T-helper 17 cell (primary cell): ENCODE results near the gene P2RX7. TPM values are rescaled to one million over a fixed set of nuclear protein-coding genes. Genes with fewer than 3 reads are reported as not detected.
A peak's percentile ranks its signal among the peaks of the same experiment; 100 is the strongest.
"Not testable (repeated sequence)": the region's sequence is repeated elsewhere in the genome, so short reads cannot be mapped to it uniquely, and the experiment has no call there.

Experiments used
- ATAC-seq: fragments of 150-1000 bp; cut with Tn5 transposase; 2 replicates; pipeline ENCODE4 v1.10.0; 2021; ENCODE audit warnings: mild to moderate bottlenecking, moderate library complexity
- DNase-seq, 3 donors: peaks; one replicate each; pipeline versions ENCODE4 v3.0.0 to v3.0.0-alpha.2; 2020 to 2021
- H3K9me3 ChIP-seq: one replicate; pipeline ENCODE4 v1.7.0; 2013; ENCODE audit warnings: low read length, mild to moderate bottlenecking; ENCODE audit not compliant: control insufficient read depth, poor library complexity, severe bottlenecking
- H3K27ac Mint-ChIP-seq: one replicate; pipeline ENCODE4 v1.8.0; 2022; ENCODE audit warnings: mild to moderate bottlenecking, moderate library complexity, mixed read lengths
- H3K27me3 Mint-ChIP-seq: one replicate; pipeline ENCODE4 v1.8.0; 2022; ENCODE audit warnings: mixed read lengths
- H3K36me3 Mint-ChIP-seq: one replicate; pipeline ENCODE4 v1.8.0; 2022; ENCODE audit warnings: low read depth, mixed read lengths
- H3K4me1 Mint-ChIP-seq: one replicate; pipeline ENCODE4 v1.8.0; 2022; ENCODE audit warnings: mild to moderate bottlenecking, mixed read lengths
- H3K4me3 Mint-ChIP-seq: one replicate; pipeline ENCODE4 v1.8.0; 2022; ENCODE audit warnings: mild to moderate bottlenecking, moderate library complexity, mixed read lengths
- total RNA-seq, 4 donors: library from RNA in 2 of 4; stranded (reverse) in 2 of 4; gene quantifications; one replicate each; pipeline ENCODE4 v1.2.3 and lab custom pipeline; 2022 to 2026

P2RX7 gene
- total RNA-seq, 2 donors from 2014 or later: 6.3 to 10.4 TPM

DNA sequence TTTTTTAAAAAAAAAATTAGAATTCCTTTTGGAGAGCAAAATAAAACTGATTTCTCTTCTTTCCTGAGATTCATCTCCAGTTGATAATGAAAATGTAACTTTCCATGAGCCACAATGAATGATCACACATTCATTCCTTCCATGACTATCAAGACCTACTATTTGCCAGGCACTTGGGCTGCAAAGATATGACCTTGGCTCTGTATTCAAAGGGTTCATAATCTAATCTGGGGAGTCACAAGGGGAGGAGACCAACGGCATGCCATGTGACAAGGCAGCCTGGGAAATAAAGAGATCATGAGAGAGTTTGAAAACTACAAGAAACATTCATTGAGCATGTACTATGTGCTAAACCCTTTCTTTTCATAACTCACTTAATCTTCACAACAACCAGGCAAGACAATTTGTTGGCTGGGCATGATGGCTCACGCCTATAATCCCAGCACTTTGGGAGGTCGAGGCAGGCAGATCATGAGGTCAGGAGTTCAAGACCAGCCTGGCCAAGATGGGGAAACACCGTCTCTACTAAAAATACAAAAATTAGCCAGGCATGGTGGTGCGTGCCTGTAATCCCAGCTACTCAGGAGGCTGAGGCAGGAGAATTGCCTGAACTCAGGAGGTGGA, 26.2 kb downstream of the P2RX7 start:
- H3K9me3 ChIP-seq, H3K4me1 Mint-ChIP-seq, H3K27ac Mint-ChIP-seq, H3K4me3 Mint-ChIP-seq, ATAC-seq, DNase-seq, H3K27me3 Mint-ChIP-seq, H3K36me3 Mint-ChIP-seq: not testable (repeated sequence)

DNA sequence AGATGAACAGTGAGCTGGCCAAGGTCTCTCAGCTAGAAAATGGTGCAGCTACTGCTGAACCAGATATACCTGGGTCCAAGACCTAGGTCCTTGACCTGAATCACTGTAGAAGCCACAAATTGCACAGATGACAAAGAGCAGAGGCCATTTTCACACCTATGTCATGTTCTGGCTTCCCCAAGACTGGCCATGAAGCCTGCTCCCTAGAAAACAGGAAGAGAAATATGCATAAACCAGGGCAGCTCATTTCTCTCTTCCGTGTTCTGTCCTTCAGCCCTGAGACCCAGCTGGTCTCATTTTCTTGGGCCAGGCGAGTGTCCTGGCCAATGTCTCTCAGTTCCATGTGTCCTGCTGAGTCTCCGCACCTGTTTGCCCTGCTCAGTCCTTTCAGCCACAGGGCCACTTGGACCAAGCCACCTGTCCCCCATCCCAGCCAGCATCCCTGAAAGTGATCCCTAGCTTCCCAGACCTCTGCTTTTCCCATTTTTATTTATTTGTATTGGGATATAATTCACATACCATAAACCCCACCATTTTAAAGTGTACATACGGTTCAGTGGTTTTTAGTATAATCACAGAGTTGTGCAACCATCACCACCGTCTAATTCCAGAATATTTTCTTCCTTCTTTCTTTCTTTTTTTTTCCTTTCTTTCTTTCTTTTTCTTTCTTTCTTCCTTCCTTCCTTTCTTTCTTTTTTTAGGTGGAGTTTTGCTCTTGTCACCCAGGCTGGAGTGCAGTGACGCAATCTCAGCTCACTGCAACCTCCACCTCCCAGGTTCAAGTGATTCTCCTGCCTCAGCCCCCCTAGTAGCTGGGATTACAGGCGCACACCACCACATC, 27.0 kb downstream of the P2RX7 start:
- Mint-ChIP-seq H3K27me3 (no peaks in the 10 kb centered on the region), H3K27ac (no peak overlapping the region), H3K4me1 (peaks cover 2% of the 10 kb centered on the region), H3K36me3 (no peaks in the 10 kb centered on the region), H3K4me3 (no peak overlapping the region)
- ATAC-seq (no peak), DNase-seq (no peak)
- H3K9me3 ChIP-seq: no peaks in the 10 kb centered on the region

DNA sequence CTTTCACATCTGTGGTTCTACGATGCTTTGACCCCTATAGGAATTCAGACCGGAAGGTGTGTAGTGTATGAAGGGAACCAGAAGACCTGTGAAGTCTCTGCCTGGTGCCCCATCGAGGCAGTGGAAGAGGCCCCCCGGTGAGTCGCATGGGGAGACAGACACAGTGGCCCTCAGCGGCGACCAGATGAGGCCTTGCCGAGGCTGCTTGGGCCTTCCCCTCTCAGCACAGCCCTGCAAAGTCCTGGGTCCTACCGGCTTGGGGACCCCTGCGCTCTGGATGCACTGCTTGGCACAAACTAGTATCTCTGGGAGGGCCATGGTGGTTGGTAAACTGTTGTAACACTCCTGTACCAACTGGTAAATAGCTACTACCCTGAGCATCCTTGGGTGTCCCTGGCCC, 29.7 kb downstream of the P2RX7 start:
- H3K27ac Mint-ChIP-seq: no peak overlapping the region
- no peaks in the 10 kb centered on the region for H3K36me3 Mint-ChIP-seq
- no peak overlapping the region for H3K4me3 Mint-ChIP-seq

DNA sequence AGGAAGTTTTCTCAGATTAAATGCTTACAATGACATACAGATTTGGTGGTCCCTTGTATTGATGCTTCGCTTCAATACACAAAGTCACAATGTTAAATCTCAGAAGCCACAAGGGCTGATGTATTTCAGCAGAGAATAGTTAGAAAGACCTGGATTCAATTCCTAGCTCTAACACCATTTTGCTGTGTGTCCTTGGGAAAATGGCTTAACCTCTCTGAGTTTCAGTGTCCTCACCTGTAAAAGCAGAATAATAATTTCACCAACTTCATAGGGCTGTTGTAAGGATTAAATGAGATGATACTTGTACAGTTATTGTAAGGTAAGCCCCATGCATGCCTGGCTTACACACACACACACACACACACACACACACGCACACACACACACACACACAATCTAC, 30.3 kb downstream of the P2RX7 start:
- no peak for ATAC-seq
- no peaks in the 10 kb centered on the region for H3K4me1 Mint-ChIP-seq
- no peaks in the 10 kb centered on the region for H3K36me3 Mint-ChIP-seq
- no peaks in the 10 kb centered on the region for H3K27me3 Mint-ChIP-seq
- H3K27ac Mint-ChIP-seq: no peak overlapping the region
- no peaks in the 10 kb centered on the region for H3K9me3 ChIP-seq
- H3K4me3 Mint-ChIP-seq: no peak overlapping the region
- no peak for DNase-seq

More for the DNA sequence above, 29.7 kb downstream of the P2RX7 start:
- ATAC-seq (no peak), DNase-seq (no peak)
- no peaks in the 10 kb centered on the region for H3K27me3 Mint-ChIP-seq
- no peaks in the 10 kb centered on the region for H3K4me1 Mint-ChIP-seq
- no peaks in the 10 kb centered on the region for H3K9me3 ChIP-seq

DNA sequence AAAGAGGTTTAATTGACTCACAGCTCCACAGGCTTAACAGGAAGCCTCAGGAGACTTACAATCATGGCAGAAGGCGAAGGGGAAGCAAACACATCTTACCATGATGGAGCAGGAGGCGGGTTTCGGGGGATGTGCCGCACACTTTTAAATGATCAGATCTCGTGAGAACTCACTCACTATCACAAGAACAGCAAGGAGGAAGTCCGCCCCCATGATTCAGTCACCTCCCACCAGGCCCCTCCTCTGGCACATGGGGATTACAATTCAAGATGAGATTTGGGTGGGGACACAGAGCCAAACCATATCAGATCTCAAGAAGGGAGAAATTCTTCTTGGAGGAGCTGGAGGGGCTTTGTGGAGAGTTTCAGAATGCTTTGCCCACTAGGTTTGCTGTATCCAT, 32.2 kb downstream of the P2RX7 start:
- H3K27ac Mint-ChIP-seq, H3K27me3 Mint-ChIP-seq, H3K4me3 Mint-ChIP-seq, H3K36me3 Mint-ChIP-seq, H3K9me3 ChIP-seq, ATAC-seq, H3K4me1 Mint-ChIP-seq, DNase-seq: not testable (repeated sequence)

DNA sequence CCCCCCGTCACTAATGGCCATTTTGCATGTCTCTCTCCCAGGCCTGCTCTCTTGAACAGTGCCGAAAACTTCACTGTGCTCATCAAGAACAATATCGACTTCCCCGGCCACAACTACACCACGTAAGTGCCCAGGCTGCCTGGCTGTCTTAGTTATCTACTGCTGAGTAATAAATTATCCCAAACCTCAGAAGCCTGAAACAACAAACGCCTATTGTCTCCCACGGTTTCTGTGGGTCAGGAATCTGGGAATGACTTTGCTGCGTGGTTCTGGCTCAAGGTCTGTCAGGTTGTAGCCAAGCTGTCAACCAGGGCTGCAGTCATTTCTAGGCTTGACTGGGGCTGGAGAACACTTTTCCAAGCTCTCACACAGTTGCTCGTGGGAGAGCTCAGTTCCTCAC, 32.6 kb downstream of the P2RX7 start:
- Mint-ChIP-seq H3K4me3 (no peak overlapping the region), H3K27me3 (no peaks in the 10 kb centered on the region), H3K27ac (no peak overlapping the region), H3K36me3 (no peaks in the 10 kb centered on the region), H3K4me1 (peaks cover 2% of the 10 kb centered on the region)
- DNase-seq: no peak
- H3K9me3 ChIP-seq: no peaks in the 10 kb centered on the region
- no peak for ATAC-seq

DNA sequence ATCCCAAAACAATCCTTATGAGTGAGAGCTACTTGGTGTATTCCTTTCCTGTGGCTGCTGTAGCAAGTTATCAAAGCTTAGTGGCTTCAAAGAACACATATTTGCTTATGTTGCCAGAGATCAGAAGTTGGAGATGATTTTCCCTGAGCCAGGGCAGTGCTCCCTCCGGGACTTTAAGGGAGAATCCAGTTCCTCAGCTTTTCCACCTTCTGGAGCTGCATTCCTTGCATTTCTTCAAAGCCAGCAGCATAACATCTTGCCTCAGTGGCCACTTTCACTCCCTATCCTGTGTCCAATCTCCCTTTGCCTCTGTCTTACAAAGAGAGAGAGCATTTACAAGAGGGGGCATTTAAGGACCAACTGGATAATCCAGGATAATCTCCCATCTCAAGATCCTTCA, 33.7 kb downstream of the P2RX7 start:
- no peak overlapping the region for H3K4me3 Mint-ChIP-seq
- ATAC-seq (no peak), DNase-seq (no peak)
- H3K36me3 Mint-ChIP-seq: no peaks in the 10 kb centered on the region
- H3K27ac Mint-ChIP-seq: no peak overlapping the region
- no peaks in the 10 kb centered on the region for H3K9me3 ChIP-seq
- H3K4me1 Mint-ChIP-seq: peaks cover 2% of the 10 kb centered on the region
- H3K27me3 Mint-ChIP-seq: no peaks in the 10 kb centered on the region

DNA sequence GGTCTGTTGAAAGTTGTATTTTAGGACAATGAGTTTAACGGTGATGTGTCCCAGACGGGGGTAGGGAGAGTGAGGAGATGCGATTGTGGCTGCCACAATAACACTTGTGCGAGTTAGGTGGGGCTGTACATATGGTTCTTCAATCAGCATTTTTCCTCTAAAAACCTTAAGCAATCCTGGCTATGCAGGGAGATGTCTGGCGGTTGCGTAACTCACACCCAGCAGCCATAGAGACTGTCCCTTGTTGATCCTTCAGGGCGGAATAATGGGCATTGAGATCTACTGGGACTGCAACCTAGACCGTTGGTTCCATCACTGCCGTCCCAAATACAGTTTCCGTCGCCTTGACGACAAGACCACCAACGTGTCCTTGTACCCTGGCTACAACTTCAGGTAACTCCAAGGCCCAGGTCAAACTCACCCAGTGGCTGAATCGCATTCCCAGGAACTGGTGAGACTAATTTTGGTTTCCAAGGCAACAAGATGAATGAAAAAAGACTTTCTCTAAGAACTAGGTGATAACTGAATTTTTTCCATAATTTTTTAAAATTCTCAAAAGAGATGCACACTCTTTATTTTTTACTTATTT, 34.6 kb downstream of the P2RX7 start:
- no peaks in the 10 kb centered on the region for H3K27me3 Mint-ChIP-seq
- H3K4me3 Mint-ChIP-seq: no peak overlapping the region
- ATAC-seq (no peak), DNase-seq (no peak)
- peaks cover 2% of the 10 kb centered on the region for H3K4me1 Mint-ChIP-seq
- no peaks in the 10 kb centered on the region for H3K36me3 Mint-ChIP-seq
- H3K9me3 ChIP-seq: no peaks in the 10 kb centered on the region
- no peak overlapping the region for H3K27ac Mint-ChIP-seq

DNA sequence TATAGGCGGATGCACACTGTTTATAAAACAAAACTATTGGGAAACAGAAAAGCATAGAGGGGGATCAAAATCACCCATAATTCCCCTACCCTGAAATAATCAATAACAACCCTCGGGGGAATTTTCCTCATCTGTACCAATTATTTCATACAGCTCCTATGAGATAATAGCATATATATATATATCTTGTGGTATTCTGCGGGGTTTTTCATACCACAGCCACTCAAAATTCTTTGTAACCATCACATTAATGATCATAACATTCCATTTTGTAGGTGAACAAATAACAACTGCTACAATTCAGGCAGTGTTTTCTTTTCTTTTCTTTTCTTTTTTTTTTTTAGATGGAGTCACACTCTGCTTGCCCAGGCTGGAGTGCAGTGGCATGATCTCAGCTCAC, 35.3 kb downstream of the P2RX7 start:
- DNase-seq (no peak), ATAC-seq (no peak)
- Mint-ChIP-seq H3K4me1 (peaks cover 2% of the 10 kb centered on the region), H3K36me3 (no peaks in the 10 kb centered on the region), H3K27ac (no peak overlapping the region), H3K4me3 (no peak overlapping the region), H3K27me3 (no peaks in the 10 kb centered on the region)
- no peaks in the 10 kb centered on the region for H3K9me3 ChIP-seq

DNA sequence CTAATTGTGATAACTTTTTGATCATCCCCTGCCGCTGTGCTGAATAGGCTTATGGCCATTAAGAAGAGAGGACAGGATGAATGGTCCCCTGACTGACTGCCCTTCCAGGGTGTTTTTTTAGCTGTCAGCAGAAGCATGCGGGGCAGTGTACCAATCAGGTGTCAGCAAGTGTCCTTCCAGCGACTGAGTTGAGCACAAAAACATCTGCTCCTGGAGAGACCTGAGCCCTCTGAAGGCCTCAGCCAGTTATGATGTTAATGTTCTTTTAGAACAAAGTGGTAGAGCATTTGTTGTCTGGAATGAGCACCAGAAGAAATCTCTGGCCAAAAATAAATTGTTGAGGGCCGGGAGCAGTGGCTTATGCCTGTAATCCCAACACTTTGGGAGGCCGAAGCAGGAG, 37.5 kb downstream of the P2RX7 start:
- Mint-ChIP-seq H3K27me3 (no peaks in the 10 kb centered on the region), H3K4me1 (peaks cover 2% of the 10 kb centered on the region), H3K27ac (no peak overlapping the region), H3K4me3 (no peak overlapping the region), H3K36me3 (no peaks in the 10 kb centered on the region)
- ATAC-seq: no peak
- H3K9me3 ChIP-seq: no peaks in the 10 kb centered on the region
- DNase-seq: no peak

DNA sequence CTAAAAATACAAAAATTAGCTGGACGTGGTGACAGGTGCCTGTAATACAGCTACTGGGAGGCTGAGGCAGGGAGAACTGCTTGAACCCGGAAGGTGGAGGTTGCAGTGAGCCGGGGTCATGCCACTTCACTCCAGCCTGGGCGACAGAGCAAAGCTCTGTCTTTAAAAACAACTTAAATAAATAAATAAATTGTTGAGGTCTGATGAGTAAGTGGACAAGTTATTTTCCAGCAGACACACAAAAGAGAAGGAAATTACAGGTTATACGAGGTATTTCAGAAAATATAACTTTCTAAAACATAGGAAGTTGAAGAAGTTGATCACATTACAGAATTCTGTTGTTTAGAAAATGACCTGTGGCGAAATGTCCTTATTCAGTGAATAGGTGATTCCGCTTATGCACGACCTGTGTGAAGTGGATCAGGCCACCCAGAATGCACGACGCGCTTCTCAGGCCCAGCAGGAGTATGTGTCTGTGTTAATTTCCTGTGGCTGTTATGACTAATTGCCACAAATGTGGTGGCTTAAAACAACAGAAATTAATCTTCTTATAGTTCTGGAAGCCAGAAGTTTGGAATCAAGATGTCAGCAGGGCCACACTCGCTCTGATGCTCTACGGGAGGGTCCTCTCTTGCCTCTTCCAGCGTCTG, 38.1 kb downstream of the P2RX7 start:
- H3K27me3 Mint-ChIP-seq: no peaks in the 10 kb centered on the region
- H3K4me1 Mint-ChIP-seq: peaks cover 2% of the 10 kb centered on the region
- H3K27ac Mint-ChIP-seq: peak overlapping the region; percentile 16
- H3K4me3 Mint-ChIP-seq: no peak overlapping the region
- ATAC-seq: no peak
- no peaks in the 10 kb centered on the region for H3K36me3 Mint-ChIP-seq
- no peak for DNase-seq
- no peaks in the 10 kb centered on the region for H3K9me3 ChIP-seq

DNA sequence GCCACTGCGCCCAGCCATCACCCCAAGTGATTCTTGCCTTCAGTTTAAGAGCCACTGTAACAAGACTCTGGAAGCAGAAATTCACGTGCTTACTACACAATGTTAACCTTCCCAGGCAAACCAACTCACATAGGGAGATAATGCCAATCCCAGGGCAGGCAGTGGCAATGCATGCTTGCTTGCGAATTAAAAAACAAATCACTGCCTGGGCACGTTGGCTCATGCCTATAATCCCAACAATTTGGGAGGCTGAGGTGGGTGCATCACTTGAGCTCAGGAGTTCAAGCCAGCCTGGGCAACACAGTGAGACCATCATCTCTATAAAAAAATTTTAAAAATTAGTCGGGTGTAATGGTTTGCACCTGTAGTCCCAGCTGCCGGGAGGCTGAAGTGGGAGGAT, 39.5 kb downstream of the P2RX7 start:
- H3K27ac Mint-ChIP-seq: no peak overlapping the region

DNA sequence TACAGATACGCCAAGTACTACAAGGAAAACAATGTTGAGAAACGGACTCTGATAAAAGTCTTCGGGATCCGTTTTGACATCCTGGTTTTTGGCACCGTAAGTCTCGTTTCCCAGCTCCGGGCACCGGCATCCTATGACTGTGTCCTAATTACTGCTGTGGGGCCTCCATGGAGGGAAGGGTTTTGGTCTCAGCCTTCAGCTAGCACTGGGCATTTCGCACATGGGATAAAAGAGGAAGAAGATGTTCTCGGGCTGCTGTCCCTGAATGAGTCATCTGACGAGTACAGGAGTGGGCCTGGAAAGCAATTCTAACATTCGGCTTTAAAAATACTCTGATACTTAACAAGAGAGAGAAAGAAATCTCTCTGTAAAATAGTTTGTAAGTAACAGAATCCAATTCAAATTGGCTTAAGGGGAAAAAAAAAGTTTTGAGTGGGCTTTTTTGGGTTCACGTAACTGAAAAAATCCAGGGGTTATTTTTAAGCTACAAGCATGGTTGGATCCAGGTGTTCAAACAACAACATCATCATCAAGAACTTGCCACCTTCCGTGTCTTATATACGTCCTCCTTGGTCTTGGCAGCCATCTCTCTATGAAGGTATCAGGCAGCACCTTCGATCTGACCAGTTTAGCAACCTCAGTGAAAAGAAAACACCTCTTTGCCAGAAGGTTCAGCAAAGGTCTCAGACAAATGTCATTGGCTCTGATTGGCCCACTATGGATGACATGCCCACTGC, 42.9 kb downstream of the P2RX7 start:
- H3K27ac Mint-ChIP-seq: peak overlapping the region; percentile 29
- H3K27me3 Mint-ChIP-seq: no peaks in the 10 kb centered on the region
- ATAC-seq (no peak), DNase-seq (no peak)
- H3K4me1 Mint-ChIP-seq: no peaks in the 10 kb centered on the region
- H3K9me3 ChIP-seq: no peaks in the 10 kb centered on the region
- no peak overlapping the region for H3K4me3 Mint-ChIP-seq
- H3K36me3 Mint-ChIP-seq: no peaks in the 10 kb centered on the region

More for the DNA sequence above, 39.5 kb downstream of the P2RX7 start:
- no peaks in the 10 kb centered on the region for H3K9me3 ChIP-seq
- DNase-seq (no peak), ATAC-seq (no peak)
- no peak overlapping the region for H3K4me3 Mint-ChIP-seq
- no peaks in the 10 kb centered on the region for H3K27me3 Mint-ChIP-seq
- peaks cover 2% of the 10 kb centered on the region for H3K4me1 Mint-ChIP-seq
- H3K36me3 Mint-ChIP-seq: no peaks in the 10 kb centered on the region
